ENCODE results near the gene HINT3.

GRCh38 chr6:125951323-125951722, 5.2 kb upstream of the HINT3 start:
- TF ChIP-seq POLR2AphosphoS5 (IDR thresholded peaks at IDR 0.05): no peak
- no peak for TF ChIP-seq CTCF (IDR thresholded peaks at IDR 0.05)
- no peak for TF ChIP-seq EP300 (IDR thresholded peaks at IDR 0.05)
- no peak for TF ChIP-seq POLR2A (IDR thresholded peaks at IDR 0.05)

All from gastroesophageal sphincter (tissue), 3 donors.